HG03439 (cell line): ENCODE measurements around the gene TNNC1.

Experiments
- ATAC-seq: cut with Tn5 transposase; IDR thresholded peaks from one replicate; pipeline ENCODE4 v1.9.1; 2021; ENCODE audit warnings: mild to moderate bottlenecking, moderate library complexity; ENCODE audit not compliant: unreplicated experiment

The TNNC1 gene

DNA sequence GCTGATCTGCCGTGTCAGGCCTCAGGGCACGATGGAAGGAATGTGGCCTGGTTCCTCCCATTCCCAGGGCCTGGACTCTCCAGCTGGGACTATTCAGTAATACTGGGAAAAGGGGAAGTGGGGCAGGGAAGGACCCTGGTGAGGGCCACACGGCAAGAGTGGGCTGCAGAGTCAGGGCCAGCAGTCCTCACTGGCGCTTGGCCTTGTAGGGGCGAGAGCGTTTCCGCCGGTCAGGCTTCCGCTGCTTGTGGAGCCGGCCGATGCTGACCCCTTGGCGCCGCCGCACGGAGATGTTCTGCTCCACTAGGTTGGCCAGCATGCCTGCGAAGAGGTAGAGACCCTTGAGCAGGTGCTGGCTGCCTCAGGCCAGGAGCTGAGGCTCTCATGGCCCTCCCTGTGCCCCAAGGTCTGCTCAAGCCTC, 51.7 kb downstream of the TNNC1 start:
- no peak for ATAC-seq

DNA sequence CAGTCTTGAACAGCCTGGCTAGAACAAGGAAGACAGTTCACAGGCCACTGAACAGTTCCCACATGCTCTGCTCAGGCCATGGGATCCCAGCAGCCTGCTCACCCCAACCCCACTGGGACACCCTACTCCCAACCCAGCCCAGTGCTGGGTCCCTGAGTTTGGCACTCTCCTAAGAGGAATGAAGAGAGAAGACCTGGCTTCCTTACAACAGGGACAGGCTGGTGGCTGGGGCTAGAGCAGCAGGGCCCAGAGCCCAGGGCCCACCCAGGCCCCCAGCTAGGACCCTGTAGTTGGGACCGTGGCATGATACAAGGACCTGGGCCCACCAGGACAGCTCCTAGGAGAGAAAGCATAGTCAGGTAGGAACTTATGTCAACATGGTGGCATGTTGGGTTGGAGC, 52.3 kb downstream of the TNNC1 start:
- no peak for ATAC-seq
